Left ventricle myocardium inferior (tissue), 1 donor: Measurements from ENCODE around the gene VCAN. TPM values are rescaled to one million over a fixed set of nuclear protein-coding genes. Genes with fewer than 3 reads are reported as not detected.
A peak's percentile ranks its signal among the peaks of the same experiment; 100 is the strongest.

ENCODE experiments used
- DNase-seq: peaks from one replicate; pipeline ENCODE4 v3.0.0-alpha.2; 2020
- H3K27ac ChIP-seq: fragments of 200-600 bp; replicated peaks from 2 replicates; pipeline ENCODE4 v1.8.0; 2021
- H3K27me3 ChIP-seq: fragments of 200-600 bp; 2 replicates; pipeline ENCODE4 v1.8.0; 2021; ENCODE audit warnings: low read depth
- H3K36me3 ChIP-seq: fragments of 200-600 bp; 2 replicates; pipeline ENCODE4 v1.8.0; 2021
- H3K4me1 ChIP-seq: fragments of 200-600 bp; 2 replicates; pipeline ENCODE4 v1.8.0; 2021
- H3K4me3 ChIP-seq: fragments of 200-600 bp; 2 replicates; pipeline ENCODE4 v1.8.0; 2021; ENCODE audit warnings: mild to moderate bottlenecking, moderate library complexity
- H3K9me3 ChIP-seq: fragments of 200-600 bp; replicated peaks from 2 replicates; pipeline ENCODE4 v1.8.0; 2021
- intact Hi-C: fragments of 100-400 bp; cut with micrococcal nuclease; formaldehyde crosslinking; loops from one replicate; pipeline ENCODE4 v1.11.0; 2022
- total RNA-seq: library from RNA; stranded (reverse); fragmentation: NEBNext Ultra II Directional; extraction: Animal tissue kit (Norgen Biotek cat#: 25700); gene quantifications from one replicate; pipeline ENCODE4 v1.2.1, GENCODE V29; 2021
- TF ChIP-seq, protein P1 (sequence below): fragments of 200-600 bp; IDR thresholded peaks from 2 replicates; pipeline ENCODE4 v1.8.0; 2021; ENCODE audit warnings: antibody characterized with exemption, mild to moderate bottlenecking, borderline replicate concordance
- donor health status: DM: no; HTN: yes; CAD: no; lungs with severe emphysema.

VCAN gene
- total RNA-seq, 1 donor from 2014 or later: 25.2 TPM

DNA sequence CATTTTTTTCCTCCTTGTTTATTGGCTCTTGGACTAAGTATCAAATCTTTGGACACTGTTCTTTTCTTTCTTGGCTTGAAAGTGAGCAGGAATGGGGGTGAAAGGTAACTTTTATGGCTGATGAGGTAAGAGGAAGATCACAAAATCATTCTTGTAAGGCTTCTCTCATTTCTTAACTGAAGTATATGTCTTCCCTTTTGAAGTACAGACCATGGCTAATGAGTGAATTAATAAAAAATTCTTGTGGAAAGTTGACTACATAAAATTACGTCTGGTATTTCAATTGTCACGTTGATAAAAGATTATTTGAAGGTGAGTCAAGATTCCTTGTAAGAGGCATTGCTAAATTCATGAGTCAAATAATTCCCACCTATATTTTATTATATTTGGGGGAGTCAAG is 25.1 kb downstream of the VCAN start:
- DNase-seq: no peak
- H3K27ac ChIP-seq: no peak overlapping the region
- H3K4me3 ChIP-seq: no peak overlapping the region
- TF ChIP-seq, protein P1, sequence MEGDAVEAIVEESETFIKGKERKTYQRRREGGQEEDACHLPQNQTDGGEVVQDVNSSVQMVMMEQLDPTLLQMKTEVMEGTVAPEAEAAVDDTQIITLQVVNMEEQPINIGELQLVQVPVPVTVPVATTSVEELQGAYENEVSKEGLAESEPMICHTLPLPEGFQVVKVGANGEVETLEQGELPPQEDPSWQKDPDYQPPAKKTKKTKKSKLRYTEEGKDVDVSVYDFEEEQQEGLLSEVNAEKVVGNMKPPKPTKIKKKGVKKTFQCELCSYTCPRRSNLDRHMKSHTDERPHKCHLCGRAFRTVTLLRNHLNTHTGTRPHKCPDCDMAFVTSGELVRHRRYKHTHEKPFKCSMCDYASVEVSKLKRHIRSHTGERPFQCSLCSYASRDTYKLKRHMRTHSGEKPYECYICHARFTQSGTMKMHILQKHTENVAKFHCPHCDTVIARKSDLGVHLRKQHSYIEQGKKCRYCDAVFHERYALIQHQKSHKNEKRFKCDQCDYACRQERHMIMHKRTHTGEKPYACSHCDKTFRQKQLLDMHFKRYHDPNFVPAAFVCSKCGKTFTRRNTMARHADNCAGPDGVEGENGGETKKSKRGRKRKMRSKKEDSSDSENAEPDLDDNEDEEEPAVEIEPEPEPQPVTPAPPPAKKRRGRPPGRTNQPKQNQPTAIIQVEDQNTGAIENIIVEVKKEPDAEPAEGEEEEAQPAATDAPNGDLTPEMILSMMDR: no peak
- H3K4me1 ChIP-seq: no peaks in the 10 kb centered on the region
- no peaks in the 10 kb centered on the region for H3K9me3 ChIP-seq
- intact Hi-C loops: no loop called here
- no peaks in the 10 kb centered on the region for H3K27me3 ChIP-seq
- H3K36me3 ChIP-seq: no peaks in the 10 kb centered on the region

GRCh38 chr5:83498585-83498984 is 27.0 kb downstream of the VCAN start:
- Histone ChIP-seq H3K4me3 (no peak overlapping the region), H3K9me3 (no peaks in the 10 kb centered on the region), H3K4me1 (no peaks in the 10 kb centered on the region), H3K36me3 (no peaks in the 10 kb centered on the region), H3K27me3 (no peaks in the 10 kb centered on the region), H3K27ac (no peak overlapping the region)
- TF ChIP-seq, protein P1: no peak
- no peak for DNase-seq
- intact Hi-C loops: no loop called here

DNA sequence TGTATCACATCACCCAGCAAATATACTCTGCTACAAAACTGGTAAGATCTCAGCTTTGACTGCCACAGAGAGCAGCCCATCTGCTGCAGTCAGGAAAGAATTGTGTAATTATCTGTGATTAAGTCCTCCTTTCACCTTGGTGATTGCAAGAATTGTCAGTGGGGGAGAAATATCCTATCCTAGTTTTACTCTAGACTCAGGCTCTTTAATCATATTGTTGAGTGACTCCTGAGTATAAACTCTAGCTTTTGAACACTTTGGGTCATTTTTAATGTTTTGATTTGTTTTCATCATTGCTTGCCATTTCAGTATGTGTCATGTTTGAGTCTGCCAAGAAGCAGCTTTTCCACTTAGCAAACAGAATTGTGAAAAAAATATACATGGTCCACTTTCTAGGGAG is 32.1 kb downstream of the VCAN start:
- intact Hi-C loops: no loop called here
- TF ChIP-seq, protein P1: no peak
- H3K4me3 ChIP-seq: no peak overlapping the region
- no peaks in the 10 kb centered on the region for H3K4me1 ChIP-seq
- no peaks in the 10 kb centered on the region for H3K27me3 ChIP-seq
- no peak overlapping the region for H3K27ac ChIP-seq
- no peaks in the 10 kb centered on the region for H3K9me3 ChIP-seq
- peaks cover 6% of the 10 kb centered on the region for H3K36me3 ChIP-seq
- DNase-seq: no peak

DNA sequence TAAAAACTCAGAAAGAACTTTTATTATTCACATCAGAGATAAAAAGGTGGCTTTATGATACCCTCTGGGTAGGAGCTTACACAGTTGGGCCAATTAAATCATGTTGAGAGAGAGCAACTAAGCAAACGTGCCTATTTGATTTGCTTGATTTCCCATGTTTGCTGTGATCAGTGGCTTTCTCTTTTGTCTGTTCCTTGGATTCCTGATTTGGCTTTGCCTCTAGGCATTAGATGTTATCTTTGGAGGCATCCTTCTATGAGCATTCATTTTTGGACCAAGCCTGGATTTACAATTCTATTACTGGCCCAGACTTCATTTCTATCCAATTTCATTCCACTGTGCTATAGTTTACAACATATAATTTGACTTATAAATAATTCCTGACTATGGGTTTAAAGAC is 35.9 kb downstream of the VCAN start:
- Histone ChIP-seq H3K36me3 (peaks cover 6% of the 10 kb centered on the region), H3K4me1 (peaks cover 14% of the 10 kb centered on the region), H3K9me3 (no peaks in the 10 kb centered on the region), H3K4me3 (no peak overlapping the region), H3K27me3 (no peaks in the 10 kb centered on the region), H3K27ac (no peak overlapping the region)
- intact Hi-C loops: no loop called here
- TF ChIP-seq, protein P1: no peak
- DNase-seq: no peak

DNA sequence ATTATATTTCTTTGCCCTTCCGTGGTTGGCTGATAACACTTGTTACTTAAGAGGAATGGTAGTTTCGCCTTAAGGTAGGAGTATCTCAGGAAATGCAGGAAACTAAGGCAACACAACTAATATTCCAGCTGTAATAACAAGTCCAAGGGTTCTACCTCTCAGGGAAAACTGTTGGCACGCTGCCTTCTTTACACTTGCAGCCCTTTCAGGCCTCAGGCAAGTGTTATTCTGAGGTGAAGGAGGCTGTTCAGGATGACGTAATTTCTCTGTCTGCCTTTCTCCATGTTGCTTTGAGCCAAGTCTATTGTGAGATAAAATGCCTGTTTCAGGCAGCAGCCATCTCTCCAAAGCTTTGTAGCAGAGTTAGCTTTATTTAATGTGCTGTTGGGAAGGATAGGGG is 38.0 kb downstream of the VCAN start:
- Histone ChIP-seq H3K9me3 (no peaks in the 10 kb centered on the region), H3K36me3 (peaks cover 6% of the 10 kb centered on the region), H3K4me3 (no peak overlapping the region), H3K27ac (peak overlapping the region; percentile 16), H3K4me1 (peaks cover 14% of the 10 kb centered on the region), H3K27me3 (no peaks in the 10 kb centered on the region)
- no peak for DNase-seq
- TF ChIP-seq, protein P1: no peak
- intact Hi-C loops: no loop called here

DNA sequence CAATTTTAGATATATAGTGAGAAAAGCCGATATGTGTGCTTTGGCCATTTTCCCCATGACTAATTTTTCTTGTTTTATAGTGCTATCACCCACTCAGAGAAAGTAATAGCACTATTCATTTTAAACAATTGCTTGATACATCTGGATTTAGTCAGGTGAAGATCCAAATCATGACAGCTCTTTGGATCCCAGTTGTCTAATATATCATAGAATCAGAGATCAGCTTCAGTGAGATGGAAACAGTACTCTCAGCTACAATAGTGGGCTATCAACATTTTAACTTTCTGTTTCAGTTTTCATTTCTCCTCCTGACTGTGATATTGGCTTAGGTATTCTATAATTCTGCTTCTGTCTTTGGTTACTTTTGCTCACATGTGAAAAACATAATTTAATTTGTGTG is 38.7 kb downstream of the VCAN start:
- Histone ChIP-seq H3K9me3 (no peaks in the 10 kb centered on the region), H3K36me3 (peaks cover 6% of the 10 kb centered on the region), H3K4me1 (peaks cover 14% of the 10 kb centered on the region), H3K27me3 (no peaks in the 10 kb centered on the region), H3K4me3 (no peak overlapping the region), H3K27ac (peak overlapping the region; percentile 16)
- TF ChIP-seq, protein P1: no peak
- intact Hi-C loops: no loop called here
- DNase-seq: no peak
